ENCODE measurements around the gene SMAD7.

SMAD7 gene

DNA sequence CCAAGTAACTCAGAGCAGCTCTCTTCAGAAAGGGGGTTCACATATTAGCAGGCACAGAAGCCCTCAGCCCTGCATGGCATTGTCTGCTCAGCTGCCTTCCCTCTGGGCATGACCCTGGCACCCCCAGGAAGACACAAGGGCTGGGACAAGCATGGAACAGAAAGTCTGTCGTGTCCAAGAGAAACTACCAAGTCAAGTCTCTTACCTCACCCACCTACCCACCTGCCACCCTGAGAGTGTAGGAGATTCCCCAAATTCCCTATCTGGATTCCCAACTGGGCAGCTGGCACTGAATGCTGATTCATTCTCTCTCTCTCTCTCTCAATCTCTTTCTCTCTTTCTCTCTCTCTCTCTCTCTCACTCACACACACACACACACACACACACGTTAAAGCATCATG is 21.6 kb downstream of the SMAD7 start:
- no peak for DNase-seq

DNA sequence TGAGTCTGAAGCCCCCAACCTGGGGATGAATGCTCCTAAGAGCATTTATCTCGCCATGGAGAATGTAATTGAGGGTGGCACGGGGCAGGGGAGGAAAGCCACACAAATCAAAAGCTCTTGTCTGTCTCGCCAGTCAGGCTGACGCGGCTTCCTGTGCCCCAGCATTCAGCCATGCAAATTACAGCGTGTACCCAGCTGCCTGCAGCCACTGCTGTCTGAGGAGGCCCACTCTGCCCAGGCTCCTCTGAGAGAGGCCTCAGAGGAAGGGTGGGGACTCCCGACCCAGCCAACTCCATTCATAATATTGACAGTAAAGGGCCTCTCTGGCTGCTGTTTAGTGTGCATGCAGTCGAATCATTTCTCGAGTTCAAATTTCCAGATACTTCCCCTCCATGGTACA is 22.0 kb downstream of the SMAD7 start:
- peak; percentile 77 for DNase-seq

DNA sequence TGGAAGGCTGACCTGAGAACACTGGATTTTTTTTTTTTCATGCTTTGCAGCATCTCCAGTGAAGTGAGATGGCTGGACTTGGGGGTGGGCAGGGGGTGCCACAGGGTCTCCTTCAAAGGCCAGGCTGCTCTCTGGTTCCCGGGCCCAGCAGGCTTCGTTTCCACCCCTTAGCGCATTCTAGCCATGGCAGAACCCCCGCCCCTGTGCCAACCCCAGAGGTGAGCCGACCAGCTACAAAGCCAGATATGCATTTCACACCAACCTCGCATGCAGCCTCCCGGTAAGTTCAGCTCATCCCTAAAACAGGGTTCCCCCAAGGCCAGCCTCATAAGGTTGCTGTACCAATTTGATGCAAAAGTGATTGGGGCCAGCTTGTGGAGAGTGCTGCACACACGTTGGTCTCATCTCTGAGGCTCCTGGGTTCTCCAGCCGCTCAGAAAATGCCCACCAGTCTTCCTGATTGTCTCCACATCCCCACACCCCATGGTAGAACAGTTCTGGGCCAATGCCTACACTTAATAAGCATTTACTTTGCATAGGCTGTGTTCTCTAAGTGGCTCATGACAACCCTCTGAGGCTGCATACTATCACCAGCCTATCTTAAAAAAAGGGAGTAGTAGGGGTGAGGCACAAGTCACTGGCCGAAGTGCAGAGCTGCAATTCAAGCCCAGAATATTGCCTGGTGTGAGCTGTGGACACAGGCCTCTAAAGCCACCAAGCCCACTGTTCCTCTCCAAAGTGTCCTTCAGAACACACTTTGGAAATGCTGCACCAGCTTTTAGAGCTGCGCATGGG is 23.3 kb downstream of the SMAD7 start:
- DNase-seq, result no peak

DNA sequence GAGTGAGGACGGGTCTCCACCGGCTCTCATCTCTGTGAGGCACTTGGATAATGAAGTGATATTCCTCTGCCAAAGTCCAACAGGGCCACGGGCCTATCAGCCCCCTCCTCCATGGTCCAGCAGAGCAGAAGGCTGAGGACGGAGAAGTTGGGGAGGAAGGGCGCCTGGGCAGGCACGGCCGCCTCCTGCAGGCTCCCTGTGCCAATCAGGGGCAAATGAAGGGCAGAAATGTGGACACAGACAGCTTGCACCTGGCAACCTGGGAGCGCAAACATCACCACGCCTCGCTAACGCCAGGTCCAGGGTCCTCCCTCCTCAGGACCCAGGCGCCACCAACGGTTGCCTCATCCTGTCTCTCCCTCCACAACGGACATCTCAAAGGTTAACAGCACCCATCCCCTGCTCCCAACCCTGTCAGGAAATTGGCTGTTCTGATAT is 24.3 kb downstream of the SMAD7 start:
- DNase-seq, result no peak

DNA sequence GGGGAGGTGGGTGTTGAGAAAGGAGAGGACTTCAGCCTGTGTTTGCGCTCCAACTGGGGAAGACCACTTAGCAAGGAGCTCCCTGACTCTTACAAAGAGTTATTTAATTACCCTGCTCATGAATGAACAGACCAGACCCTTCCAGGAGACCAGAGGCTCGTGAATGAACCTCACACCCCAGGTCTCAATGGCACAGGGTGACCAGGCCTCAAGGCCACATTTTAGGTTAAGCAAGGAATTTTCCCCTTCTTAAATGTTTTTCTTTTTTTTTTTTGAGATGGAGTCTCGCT is 25.3 kb downstream of the SMAD7 start:
- DNase-seq, result no peak

DNA sequence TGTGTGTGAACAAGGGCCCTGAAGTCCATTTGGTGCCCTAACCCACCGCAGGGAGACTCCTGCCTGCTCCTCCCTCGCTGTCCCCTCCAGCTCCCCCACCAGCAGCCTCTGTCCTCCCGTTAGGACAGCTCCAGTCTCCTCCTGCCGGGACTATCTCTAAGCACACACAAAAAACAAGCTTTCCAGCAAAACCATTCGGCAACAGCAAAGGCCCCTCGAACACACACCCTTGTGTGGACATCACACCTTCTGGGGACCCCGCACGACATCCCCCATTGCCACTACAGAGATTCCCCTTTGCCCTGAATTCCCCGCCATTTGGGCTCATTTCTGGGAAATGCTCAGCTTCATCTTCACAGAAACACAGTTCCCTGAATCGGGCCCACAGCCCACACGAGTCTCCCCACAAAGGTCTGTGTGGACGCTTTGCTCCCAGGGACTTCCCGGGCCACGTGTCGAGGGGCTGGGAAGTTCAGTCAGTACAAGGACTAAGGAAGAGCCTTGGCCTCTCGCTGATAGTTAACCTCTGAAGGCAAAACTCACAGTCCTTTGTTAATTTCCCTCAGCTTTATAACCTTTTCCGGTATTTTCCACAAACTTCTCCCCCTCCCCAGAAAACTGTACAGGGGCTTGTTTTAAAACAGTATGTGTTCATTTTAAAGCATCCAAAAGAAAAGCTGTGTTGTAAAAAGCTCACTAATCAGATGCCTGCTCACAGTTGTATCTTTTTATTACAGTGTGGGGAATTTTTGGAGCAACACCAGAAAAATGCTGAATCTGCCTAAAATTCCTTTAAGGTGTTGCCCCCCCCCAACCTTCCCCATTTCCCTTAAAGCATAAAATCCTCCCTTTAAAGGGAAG is 25.9 kb downstream of the SMAD7 start:
- DNase-seq, result no peak

DNA sequence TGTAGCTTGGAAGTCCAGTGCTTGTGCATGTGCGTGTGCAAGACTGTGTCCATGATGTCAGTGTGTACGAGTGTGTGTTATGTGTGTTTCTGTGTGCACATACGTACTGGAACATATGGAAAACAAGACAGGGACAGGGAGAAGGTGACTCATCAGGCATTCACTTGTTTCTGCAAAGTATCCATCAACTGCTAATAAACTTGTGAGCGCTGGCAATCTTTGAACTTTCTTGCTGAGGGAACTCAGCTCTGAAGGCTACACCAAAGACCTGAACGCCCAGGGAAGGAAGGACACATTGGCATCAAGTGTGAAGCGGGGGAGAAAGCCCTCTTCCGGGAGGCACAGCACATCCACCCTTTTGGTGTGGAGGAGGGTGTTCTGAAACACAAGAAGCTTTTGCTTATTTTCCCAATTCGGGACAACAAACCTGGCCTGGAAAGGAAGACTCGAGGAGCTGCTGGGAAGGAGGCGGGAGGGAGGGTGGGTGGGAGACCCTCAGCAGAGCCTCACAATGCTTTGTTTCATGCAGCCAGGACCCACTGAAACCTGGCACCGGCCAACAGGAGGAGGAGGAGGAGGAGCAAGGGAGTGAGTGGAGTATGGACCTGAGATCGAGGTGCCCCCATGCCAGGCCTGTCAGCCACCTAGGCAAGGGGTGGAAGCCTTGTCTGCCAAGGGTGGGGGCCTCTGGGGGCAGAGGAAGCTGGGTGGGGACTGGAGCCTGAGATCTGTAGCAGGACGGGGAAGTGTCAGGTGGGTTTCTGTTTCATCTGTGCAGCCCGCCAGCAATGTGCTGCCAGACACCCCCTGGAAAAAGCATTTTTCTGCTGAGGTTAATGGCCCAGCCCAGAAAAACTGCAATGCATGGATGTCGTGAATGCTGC is 26.8 kb downstream of the SMAD7 start:
- DNase-seq, result no peak

DNA sequence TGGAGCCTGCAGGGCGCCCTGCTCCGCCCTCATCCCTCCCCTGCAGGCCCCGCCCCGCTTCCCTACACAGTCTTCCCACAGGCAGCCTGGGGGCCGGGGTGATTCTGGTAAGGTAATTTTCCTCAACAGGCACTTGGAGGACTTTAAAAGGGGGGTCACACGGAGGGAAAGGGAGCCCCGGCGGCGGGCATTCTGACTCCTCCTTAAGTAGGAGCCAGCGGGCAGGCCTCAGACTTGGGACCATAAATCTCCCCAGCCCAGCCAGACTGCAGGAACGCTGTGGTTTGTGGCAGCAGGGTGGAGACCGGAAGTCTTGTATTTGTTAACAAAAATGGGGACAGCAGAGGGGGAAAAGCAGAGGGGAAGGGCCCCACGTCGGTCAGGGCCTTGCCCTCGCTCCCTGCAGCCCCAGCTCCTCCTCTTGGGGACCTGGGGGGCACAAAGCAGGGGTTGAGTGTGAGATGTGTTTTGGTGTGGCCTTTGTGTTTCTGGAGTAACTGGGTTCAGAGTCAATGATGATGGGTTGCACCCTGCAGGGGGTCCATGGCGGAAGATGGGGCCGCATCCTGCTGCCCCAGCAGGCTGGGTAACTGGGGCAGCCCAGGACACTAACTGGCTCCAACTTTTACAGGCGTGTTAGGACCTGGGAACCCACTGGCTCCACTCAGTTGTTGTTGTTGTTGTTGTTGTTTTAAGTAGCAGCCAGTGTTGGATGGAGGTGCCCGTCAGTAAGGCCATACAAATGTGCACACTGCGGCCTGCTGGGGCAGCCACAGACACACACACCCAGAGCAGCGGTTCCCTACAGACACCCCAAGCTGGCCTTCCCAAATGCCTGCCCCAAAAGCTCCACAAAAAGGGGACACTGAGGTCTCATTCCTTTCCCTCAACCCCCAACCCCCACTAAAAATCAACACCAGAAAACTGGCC is 27.7 kb downstream of the SMAD7 start:
- DNase-seq, result no peak

DNA sequence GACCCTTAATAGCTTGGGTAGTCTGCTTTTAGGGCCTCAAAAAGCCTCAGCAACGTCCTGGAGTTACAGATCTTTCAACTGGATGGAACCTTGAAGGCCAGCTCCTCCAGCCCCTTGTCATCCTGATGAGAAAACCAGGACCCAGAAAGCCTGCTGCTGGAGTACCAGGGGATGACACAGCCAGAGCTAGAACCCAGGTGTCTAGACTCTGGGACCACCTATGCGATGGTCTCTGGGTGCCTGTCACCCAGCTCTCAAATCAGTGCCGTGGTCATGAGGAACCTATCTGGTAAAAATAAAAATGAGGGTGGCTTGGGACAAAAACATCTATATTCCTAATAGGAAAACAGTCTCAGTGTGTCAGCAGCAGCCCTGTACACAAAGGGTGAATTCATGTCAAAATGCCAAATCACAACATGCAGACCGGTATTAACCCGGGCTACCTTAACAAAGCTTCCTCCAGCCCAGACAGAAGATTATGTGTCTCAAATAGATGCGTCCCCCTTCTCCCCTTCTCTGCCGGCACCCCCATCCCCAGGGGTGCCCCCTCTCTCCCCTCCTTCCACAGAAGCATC is 28.5 kb downstream of the SMAD7 start:
- no peak for DNase-seq

DNA sequence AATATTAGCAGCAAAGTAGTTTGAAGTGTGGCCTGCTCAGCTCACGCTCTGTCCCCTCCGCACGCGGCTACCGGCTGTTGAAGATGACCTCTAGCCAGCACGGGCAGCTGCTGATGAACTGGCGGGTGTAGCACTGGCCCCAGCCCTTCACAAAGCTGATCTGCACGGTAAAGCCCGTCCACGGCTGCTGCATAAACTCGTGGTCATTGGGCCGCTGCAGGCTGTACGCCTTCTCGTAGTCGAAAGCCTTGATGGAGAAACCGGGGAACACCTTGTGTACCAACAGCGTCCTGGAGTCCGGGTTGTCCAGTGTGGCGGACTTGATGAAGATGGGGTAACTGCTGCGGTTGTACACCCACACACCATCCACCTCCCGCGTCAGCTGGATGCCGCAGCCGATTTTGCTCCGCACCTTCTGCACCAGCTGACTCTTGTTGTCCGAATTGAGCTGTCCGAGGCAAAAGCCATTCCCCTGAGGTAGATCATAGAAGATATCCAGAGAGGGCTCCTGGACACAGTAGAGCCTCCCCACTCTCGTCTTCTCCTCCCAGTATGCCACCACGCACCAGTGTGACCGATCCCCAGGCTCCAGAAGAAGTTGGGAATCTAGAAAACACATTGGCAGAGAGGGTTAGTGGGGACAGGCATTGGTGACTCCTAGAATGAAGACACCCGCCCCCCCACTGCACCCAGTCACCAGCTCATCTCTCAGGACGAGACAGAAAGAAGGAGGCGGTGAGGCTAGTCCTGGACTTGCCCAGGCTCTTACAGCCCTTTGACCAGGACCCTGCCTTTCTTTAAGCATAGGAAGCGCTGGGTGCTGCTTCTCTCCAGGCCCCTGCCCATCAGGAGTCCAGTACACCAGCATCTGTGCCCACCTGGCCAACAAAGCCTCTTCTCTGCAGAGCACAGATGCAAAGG is 29.2 kb downstream of the SMAD7 start:
- no peak for DNase-seq

DNA sequence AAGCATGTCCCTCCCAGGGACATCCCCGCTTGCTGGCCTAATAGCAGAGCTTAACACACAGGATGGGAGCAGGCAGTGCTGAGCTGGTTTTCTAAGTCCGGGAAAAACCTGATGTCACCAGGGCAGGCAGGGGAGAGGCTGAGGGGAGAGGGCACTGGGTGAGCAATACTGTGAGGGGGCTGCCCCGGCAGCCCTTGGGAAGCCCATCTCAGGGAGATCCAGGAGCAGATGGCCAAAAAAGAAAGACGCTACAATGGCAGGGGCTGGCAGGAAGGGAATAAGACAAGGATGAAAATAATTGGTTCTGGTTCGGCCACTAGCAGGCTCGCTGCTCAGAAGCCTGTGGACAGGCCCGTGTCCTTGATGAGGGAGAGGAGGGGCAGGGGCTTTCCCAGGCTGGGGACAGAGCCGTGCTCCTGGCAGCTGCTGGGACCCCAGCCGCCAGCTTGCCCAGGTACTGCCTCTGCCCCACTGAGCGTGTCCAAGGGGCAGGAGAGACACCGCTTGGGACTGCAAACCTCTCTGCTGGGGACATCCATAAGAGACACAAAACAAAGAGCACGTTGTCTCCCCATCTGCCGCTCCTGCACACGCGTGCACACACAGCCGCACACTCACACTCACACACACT is 30.2 kb downstream of the SMAD7 start:
- DNase-seq, result no peak

DNA sequence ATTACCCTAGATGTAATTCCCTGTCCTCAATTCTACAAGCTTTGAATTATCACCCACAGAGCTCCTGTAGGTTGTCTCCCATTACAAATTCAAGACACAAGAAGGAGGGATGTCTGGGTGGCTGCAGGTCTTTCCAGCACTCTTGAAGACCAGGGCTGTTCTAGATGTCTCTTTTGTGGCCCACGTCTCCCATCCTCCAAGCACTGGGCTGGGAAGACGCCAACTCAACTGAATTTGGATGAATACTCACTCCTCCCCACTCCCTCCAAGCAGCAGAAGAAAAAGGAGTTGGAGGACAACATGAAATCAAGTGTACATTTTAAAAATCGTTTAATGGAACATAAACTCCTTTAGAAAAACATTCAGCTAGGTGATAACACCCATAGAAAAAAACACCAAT is 31.2 kb downstream of the SMAD7 start:
- DNase-seq, result no peak

DNA sequence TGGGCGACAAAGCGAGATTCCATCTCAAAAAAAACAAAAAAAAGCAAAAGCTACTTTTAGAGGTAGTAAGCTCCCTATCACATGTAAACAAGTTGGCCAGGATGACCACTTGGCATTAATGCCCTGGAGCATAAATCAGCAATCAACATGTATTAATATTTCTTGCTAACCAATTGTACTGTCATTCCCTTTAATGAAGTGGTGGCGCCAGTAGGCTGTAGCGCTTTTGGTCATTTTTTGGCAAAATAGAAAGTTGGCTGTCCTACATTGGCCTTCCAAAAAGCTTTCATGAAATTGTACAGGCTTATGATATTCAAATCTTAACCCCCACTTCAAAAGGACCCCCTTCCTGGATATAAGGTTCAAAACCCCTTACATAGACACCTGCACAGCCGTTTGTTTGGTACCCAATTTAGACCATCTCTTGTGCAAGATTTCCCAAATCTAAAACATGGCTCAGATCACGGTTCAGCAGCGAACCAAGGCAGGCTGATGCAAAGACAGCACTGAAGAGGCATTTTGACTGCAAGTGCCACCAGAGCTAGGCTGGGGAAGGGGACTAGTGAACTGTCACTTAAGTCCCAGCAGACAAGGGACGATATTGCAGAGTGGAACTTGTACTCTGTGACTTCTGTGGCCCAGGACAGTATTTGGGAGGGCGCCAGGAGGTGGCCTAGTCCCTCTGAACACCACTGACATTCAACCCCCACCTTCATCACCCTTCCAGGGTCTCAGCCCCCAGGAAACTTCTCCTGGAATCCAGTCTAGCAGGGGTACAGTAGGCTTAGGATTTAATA is 31.9 kb downstream of the SMAD7 start:
- DNase-seq, result no peak

DNA sequence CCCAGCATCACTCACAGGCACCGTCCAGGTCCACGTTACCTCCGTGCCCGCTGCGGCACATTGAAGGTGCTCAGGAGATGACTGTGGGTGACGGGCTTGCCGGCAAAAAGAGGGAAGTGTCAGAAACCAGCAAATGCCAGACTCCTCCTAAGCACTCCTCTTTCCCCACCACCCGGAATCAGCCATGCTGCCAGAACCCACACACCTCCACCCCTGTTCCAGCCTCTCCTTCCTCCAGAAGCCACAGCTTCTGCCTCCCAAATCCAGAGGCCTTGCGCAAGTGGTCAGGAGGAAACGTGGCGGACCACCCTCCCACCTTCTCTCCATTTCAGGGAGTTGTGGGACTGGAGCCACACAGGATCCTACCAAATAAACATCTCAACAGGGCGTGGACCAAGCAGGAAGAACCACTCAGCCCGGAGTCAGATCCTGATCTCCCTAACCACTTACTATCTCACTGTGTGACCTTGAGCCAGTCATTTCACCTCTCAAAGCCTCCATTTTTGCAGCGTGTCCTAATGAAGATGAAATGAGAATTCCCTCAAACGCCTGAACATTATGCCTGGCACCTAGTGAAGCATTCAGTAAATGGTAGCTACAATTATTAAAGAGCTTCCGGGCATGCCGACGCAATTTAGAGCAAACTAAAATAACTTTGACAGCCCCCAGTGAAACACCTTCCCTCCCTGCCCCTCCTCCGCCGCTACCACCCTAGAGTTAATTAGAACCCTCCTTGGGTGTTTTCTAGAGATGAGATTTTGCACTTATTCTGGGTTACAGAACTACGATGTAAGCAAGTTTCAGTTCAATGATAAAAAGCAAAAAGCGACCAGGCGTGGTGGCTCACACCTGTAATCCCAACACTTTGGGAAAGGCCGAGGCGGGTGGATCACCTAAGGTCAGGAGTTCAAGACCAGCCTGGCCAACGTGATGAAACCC is 32.9 kb downstream of the SMAD7 start:
- DNase-seq, result no peak

DNA sequence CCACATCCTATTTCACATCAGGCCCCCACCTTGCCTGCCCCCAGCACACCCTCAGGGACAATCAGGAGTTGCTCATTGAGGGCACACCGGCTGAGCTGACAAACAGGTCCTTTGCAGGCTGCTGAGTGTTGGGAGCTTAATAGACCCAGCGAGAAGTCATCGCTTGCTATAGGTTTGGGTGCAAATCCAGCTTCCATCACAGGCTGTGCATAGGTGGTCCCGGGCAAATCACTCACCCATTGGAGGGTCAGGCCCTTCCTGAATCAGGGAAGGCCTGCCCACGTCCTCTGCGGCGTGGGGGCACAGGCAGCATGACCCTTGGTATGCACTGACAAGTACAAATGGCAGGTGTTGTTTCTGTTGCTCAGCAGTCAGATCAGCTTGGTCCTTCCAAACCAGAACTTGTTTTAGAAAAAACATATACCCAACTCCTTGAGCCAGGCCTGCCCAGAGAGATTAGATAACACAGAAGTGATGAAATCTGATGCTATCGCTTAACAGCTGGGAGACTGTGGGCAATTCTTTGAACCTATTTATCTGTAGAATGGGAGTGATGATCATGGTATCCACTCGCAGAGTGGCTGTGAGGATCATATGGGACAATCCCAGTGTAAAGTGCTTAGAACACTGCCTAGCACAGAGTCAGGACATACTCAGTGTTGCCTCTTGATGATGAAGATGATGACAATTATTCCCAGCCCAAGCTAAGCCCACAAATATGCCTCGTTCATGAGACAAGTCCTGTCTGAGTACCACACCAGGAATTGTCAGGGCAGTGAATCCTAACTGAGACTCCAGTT is 34.9 kb downstream of the SMAD7 start:
- DNase-seq, result no peak

DNA sequence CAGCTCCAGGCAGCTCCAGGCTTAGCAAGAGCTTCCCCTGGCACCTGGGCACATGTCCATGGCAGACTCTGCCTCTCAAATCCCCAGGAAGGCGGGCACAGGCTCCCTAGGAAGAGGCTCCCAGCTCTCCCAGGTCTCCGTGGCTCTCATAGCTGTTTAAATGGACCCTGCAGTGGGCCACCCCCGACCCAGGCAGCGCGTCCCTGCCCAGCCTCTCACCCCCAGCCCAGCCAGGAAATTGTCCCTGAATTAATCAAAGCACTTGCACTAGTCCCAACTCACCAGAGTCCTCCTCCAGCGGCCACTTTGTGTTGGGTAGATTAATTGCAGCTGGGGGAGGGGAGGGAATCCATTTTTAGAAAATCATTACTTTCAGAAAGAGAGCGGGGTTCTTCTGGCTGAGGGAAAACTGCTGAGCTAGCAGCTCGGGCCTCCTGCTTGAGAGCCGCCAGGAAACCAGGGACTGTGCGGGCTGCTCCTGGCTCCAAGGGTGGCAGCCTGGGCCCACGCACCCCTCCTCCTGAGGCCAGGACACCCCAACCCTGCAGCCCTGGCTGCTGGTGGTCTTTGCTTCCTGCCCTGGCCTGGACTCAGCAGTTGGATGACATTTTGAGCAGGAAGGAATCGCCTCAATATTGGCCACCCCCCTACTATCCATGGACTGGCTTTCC is 36.0 kb downstream of the SMAD7 start:
- DNase-seq, result no peak

DNA sequence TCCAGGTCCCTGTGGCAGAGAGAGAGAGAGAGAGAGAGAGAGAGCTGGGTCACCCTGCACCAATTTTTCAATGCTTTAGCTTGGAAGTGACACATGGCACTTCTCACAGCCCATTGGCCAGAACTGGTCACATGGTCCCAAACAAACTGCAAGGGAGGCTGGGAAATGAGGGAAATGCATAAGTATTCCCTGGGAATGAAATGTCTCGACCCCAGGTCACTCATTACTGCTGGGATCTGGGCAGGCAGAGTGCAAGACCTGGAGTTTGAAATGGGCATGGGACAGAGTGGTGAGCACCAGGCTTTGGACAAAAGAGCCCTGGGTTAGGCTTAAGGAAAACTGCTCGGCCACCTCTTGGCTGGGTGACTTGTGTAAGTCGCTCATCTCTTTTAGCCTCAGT is 37.0 kb downstream of the SMAD7 start:
- DNase-seq, result no peak

Measured in stimulated activated CD4-positive, alpha-beta T cell treated with anti-CD3 and anti-CD28 coated beads, Interleukin-1b, Interleukin-23, amount 100 ng/mL, for 48 hours (primary cell).